Umbilical cord (tissue), 2 donors: ENCODE data around the gene DENND5A. TPM values are rescaled to one million over a fixed set of nuclear protein-coding genes. Genes with fewer than 3 reads are reported as not detected.
A peak's percentile ranks its signal among the peaks of the same experiment; 100 is the strongest.
"Not testable (repeated sequence)": the region's sequence is repeated elsewhere in the genome, so short reads cannot be mapped to it uniquely, and the experiment has no call there.

Source experiments
- DNase-seq: peaks from one replicate; pipeline ENCODE4 v3.0.0-alpha.2; 2015; ENCODE audit warnings: low spot score
- total RNA-seq: library from RNA; depleted of rRNA; stranded (reverse); fragments of >200 nt; gene quantifications from one replicate; pipeline ENCODE4 v1.2.3, GENCODE V29; 2014; ENCODE audit warnings: low replicate concordance; ENCODE audit not compliant: insufficient read depth

Gene DENND5A
- total RNA-seq, 1 donor from 2014 or later = 169 TPM

- DNase-seq = peak; percentile 94
Measured at GRCh38 chr11:9264316-9265210, 587 bp downstream of the DENND5A start.

- DNase-seq = no peak
Measured at GRCh38 chr11:9263840-9264315, 1.3 kb downstream of the DENND5A start.

- DNase-seq = not testable (repeated sequence)
Measured at GRCh38 chr11:9260838-9261146, 4.4 kb downstream of the DENND5A start.

DNA sequence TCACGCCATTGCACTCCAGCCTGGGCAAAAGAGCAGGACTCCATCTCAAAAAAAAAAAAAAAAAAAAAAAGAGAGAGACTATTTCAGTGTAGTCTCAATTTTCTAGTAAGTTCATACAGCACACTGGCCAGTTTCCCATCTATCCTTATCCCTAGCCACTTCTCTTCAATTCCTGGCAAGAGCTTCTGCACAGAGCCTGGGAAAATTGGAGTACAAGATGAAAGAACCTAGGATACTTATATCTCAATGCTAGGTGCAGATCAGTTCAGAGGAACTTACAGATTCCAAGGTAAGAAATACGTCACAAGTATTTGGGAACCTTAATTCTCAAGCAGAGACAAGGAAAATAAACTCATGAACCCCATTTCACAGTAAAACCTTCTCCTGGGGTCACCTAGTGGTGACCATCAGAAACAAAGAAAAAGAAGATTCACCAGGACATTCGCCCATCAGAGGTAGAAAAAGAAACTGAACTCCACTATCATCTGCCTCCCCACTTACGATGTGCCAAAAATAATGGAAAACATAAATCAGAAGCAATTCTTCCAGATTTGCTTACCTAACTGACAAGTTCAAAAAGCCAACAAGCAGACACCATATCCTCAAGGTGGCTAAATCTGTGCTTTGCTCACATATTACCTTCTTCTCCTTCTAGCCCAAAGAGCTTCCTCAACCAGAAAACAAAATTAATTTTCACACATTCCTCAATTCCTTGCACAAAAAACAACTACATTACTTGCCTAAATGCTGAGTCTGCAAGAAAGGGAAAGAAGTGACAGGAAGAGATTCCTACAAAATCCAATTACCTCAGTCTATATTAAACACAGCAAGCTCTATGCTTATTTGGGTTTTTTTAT, 4.9 kb downstream of the DENND5A start:
- DNase-seq = no peak

- not testable (repeated sequence) for DNase-seq
Measured at GRCh38 chr11:9258279-9258678, 6.9 kb downstream of the DENND5A start.

DNA sequence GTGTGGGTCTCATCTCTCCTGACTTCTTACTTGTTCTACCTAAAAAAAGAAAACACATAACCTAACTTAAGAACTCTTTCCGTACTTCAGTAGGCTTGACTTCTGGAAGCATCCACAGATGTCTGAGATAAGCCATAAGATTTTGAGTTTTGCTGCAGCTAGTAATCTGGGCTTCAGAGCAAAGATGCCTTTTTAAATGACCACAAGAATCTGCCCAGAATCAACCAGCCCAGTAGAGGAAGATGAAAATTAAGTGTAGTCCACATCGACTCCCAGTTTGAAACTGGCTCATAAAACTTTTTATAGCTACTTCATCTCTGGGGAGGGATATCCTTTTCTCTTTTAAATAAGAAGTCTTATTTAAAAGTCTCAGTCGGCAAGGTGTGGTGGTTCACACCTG, 10.7 kb downstream of the DENND5A start:
- no peak for DNase-seq

- DNase-seq = peak; percentile 36
Measured at GRCh38 chr11:9253086-9253485, 12.1 kb downstream of the DENND5A start.

DNA sequence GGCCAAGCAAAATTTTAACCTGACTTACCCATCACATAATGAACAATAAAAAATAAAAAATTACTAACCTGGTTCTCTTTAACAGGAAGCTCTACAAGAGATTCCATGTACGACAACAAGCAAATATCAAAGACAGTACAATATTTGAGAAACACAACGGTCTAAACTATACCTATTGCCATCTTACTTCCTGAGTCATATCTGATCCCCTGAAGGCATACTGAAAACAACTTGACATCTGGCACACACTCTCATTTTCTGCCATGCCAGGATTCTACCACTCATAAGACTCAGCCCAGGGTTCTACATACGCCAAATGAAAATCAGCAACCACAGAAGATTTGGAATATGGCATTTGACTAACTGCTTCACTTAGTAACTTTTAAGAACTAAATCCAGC, 13.8 kb downstream of the DENND5A start:
- no peak for DNase-seq

- DNase-seq = no peak
Measured at GRCh38 chr11:9250139-9250582, 15.0 kb downstream of the DENND5A start.

DNA sequence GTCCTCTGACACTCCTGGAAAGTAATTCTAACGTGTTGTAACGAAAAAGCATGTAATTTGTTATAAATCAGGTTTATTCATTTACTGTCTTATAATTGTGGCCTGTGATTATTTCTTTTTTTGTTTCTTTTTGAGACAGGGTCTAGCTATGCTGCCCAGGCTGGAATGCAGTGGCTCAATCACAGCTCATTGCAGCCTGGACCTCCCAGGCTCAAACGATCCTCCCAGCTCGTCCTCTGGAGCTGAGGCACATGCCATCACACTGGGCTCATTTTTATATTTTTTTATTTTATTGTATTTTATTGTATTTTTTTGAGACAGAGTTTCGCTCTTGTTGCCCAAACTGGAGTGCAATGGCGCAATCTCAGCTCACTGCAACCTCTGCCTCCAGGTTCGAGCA, 15.9 kb downstream of the DENND5A start:
- DNase-seq = no peak

DNA sequence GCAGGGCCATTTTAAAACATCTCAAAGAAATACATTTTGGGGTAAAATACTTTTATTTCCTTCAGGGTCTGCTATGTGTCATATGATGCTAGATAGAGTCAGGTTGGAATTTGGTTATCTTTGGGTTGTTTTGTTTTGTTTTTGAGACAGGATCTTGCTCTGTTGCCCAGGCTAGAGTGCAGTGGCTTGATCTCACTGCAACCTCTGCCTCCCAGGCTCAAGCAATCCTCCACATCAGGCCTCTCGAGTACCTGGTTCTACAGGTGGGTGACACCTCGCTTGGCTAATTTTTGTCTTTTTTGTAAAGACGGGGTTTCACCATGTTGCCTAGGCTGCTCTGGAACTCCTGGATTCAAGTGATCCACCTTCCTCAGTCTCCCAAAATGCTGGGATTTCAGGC, 17.3 kb downstream of the DENND5A start:
- no peak for DNase-seq

DNA sequence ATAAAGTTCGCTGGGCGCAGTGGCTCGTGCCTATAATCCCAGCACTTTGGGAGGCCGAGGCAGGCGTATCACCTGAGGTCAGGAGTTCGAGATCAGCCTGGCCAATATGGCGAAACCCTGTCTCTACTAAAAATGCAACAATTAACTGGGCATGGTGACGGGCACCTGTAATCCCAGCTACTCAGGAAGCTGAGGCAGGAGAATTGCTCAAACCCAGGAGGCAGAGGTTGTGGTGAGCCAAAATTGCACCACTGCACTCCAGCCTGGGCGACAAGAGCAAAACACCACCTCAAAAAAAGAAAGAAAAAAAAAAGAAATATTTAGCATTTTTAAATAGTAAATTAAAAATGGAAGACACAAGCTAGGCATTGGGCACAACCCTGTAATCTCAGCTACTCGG, 28.9 kb downstream of the DENND5A start:
- not testable (repeated sequence) for DNase-seq

DNA sequence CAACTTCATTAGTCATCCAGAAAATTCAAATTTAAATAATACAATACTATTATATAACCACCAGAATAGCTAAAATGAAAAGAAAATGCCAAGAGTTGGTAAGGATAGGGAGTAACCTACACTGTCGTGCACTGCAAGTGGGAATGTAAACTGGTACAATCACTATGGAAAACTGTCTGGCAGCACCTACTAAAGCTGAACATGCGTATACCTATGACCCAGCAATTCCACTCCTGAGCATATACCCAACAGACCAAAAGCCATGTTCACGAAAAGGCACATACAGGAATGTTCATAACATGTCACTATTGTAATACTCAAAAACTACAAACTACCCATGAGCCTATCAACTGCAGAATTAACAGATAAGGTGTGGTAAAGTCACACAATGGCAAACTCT, 32.7 kb downstream of the DENND5A start:
- no peak for DNase-seq

DNA sequence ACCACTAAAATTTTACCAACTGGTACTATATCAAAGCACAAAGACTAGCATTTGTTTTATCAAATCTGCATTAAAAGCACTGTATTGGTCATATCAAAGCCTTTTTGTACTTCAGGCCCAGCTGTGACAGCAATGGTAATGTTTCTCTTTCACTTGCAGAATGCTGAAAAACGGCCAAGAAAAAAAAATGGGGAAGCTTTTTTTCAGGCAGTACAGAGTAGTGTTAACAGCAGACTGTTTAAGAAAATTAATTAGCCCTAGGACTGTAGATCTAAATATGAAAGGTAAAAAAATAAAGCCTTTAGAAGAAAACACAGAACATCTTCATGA, 33.3 kb downstream of the DENND5A start:
- DNase-seq = peak; percentile 79

DNA sequence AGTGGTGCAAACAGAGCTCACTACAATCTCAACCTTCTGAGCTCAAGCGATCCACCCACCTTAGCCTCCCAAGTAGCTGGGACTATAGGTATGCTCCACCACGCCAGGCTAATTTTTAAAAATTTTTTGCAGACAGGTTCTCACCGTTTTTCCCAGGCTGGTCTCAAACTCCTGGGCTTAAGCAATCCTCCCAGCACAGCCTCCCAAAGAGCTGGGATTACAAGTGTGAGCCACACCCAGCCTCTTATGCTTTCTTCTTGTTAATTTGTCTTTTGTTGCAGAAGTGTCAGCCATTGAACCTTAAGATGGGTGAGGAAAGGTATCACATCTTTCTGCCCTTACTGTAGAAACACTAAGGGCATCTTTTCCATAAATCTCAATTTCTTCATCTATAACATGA, 34.9 kb downstream of the DENND5A start:
- no peak for DNase-seq

GRCh38 chr11:9228091-9228490, 37.1 kb downstream of the DENND5A start:
- DNase-seq = no peak

DNA sequence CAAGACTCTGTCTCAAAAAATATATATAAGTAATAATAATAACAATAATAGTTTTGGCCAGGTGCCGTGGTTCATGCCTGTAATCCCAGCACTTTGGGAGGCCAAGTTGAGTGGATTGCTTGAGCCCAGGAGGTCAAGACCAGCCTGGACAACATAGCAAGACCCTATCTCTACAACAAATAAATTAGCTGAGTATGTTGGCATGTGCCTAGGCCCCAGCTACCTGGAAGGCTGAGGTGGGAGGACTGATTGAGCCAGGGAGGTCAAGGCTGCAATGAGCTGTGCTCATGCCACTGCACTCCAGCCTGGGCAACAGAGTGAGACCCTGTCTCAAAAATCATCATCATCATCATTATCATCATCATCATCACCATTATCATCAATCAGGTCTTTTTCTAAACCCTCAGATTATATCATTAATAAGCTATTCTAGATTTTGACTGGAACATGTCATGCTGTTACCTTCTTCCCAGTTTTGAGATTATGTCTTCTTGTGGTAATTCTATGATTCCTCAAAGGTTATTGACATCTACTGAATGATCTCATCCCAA, 39.3 kb downstream of the DENND5A start:
- DNase-seq = no peak

- peak; percentile 38 for DNase-seq
Measured at GRCh38 chr11:9222654-9223053, 42.5 kb downstream of the DENND5A start.

DNA sequence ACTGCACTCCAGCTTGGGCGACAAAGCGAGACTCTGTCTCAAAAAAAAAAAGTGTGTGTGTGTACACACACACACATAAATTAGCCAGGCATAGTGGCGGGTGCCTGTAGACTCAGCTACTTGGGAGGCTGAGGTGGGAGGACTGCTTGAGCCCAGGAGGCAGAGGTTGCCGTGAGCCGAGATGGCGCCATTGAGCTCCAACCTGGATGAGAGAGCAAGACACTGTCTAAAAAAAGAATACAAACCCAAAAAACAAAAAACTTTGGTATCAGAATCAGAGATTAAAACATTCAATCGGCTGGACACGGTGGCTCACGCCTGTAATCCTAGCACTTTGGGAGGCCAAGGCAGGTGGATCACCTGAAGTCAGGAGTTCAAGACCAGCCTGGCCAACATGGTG, 44.3 kb downstream of the DENND5A start:
- not testable (repeated sequence) for DNase-seq

- DNase-seq = no peak
Measured at GRCh38 chr11:9219572-9219971, 45.6 kb downstream of the DENND5A start.

DNA sequence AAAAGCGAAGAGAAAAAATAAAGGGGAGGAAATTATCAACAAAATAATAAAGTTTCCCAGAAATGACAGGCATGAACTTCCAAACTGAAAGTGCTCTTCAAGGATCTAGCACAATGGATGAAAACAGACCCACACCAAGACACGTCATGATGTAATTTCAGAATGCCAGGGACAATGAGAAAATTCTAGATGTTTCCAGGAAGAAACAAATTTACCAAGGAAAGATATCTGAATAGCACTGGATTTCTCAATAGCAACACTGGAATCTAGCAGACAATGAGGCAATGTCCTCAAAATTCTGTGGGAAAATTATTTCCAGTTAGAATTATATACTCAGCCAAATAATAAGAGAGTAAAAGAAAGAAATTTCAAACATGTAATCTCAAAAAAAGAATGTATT, 46.0 kb downstream of the DENND5A start:
- DNase-seq = no peak

DNA sequence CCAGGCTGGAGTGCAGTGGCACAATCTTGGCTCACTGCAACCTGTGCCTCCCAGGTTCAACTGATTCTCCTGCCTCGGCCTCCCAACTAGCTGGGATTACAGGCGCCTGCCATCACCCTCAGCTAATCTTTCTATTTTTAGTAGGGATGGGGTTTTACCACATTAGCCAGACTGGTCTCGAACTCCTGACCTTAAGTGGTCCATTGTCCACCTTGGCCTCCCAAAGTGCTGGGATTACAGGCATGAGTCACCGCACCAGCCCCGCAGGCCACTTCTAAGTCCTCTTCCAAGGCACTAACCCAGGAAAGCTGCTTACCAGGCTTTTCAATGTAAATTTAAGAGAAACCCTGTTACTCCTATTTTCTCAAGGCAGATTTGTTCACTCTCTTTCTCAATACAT, 50.4 kb downstream of the DENND5A start:
- DNase-seq = no peak
